ENCODE data around the gene ELF5. TPM values are rescaled to one million over a fixed set of nuclear protein-coding genes. Genes with fewer than 3 reads are reported as not detected.
A peak's percentile ranks its signal among the peaks of the same experiment; 100 is the strongest.

Gene ELF5
- total and polyA plus RNA-seq, 2 of the 13 experiments (the other 11 are each of a cell fraction or from before 2014, with no cell fraction given), result 0.51 to 2.6 TPM

DNA sequence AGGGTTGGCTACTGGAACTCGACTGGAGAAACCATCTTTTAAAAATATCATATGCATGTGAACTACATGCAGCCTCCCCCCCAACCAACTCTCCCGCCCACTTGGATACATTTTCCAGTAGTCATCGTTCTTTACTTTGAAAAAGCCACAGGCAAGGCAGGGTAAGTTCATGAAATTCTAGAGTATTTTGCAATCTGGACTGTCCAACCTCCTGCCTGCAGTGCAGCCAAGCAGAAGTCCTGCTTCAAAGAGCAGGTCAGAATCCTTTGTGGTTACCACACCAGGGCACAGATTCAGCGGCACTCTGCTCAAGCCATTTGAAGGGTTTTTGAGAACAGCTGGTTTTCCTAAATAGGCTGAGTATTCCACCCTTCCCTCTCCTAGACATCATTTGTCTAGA is 12.1 kb downstream of the ELF5 start (continued):
- TF ChIP-seq, protein P1, sequence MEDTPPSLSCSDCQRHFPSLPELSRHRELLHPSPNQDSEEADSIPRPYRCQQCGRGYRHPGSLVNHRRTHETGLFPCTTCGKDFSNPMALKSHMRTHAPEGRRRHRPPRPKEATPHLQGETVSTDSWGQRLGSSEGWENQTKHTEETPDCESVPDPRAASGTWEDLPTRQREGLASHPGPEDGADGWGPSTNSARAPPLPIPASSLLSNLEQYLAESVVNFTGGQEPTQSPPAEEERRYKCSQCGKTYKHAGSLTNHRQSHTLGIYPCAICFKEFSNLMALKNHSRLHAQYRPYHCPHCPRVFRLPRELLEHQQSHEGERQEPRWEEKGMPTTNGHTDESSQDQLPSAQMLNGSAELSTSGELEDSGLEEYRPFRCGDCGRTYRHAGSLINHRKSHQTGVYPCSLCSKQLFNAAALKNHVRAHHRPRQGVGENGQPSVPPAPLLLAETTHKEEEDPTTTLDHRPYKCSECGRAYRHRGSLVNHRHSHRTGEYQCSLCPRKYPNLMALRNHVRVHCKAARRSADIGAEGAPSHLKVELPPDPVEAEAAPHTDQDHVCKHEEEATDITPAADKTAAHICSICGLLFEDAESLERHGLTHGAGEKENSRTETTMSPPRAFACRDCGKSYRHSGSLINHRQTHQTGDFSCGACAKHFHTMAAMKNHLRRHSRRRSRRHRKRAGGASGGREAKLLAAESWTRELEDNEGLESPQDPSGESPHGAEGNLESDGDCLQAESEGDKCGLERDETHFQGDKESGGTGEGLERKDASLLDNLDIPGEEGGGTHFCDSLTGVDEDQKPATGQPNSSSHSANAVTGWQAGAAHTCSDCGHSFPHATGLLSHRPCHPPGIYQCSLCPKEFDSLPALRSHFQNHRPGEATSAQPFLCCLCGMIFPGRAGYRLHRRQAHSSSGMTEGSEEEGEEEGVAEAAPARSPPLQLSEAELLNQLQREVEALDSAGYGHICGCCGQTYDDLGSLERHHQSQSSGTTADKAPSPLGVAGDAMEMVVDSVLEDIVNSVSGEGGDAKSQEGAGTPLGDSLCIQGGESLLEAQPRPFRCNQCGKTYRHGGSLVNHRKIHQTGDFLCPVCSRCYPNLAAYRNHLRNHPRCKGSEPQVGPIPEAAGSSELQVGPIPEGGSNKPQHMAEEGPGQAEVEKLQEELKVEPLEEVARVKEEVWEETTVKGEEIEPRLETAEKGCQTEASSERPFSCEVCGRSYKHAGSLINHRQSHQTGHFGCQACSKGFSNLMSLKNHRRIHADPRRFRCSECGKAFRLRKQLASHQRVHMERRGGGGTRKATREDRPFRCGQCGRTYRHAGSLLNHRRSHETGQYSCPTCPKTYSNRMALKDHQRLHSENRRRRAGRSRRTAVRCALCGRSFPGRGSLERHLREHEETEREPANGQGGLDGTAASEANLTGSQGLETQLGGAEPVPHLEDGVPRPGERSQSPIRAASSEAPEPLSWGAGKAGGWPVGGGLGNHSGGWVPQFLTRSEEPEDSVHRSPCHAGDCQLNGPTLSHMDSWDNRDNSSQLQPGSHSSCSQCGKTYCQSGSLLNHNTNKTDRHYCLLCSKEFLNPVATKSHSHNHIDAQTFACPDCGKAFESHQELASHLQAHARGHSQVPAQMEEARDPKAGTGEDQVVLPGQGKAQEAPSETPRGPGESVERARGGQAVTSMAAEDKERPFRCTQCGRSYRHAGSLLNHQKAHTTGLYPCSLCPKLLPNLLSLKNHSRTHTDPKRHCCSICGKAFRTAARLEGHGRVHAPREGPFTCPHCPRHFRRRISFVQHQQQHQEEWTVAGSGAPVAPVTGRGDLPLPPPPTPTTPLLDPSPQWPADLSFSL (CRISPR knock-in tag; IDR thresholded peaks at IDR 0.05), result no peak
- no peak for TF ChIP-seq MED13 (CRISPR knock-in tag; IDR thresholded peaks at IDR 0.05)
- TF ChIP-seq, protein P2, sequence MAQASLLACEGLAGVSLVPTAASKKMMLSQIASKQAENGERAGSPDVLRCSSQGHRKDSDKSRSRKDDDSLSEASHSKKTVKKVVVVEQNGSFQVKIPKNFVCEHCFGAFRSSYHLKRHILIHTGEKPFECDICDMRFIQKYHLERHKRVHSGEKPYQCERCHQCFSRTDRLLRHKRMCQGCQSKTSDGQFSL (CRISPR knock-in tag; IDR thresholded peaks at IDR 0.05), result peak; percentile 72
- TF ChIP-seq, protein P3, sequence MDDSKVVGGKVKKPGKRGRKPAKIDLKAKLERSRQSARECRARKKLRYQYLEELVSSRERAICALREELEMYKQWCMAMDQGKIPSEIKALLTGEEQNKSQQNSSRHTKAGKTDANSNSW (CRISPR knock-in tag; IDR thresholded peaks at IDR 0.05; ENCODE audit: borderline replicate concordance), result no peak
- TF ChIP-seq STAT5B (CRISPR knock-in tag; IDR thresholded peaks at IDR 0.05), result no peak
- no peak for TF ChIP-seq SRSF4 (IDR thresholded peaks at IDR 0.05; ENCODE audit: low read depth, low read length, poor library complexity, severe bottlenecking)
- peak; percentile 70; the same call in 1 of the 2 replicates for TF ChIP-seq BCL6 (CRISPR knock-in tag; IDR thresholded peaks at IDR 0.05)
- TF ChIP-seq REL (CRISPR knock-in tag; conservative IDR thresholded peaks at IDR 0.05), result no peak
- TF ChIP-seq ZBTB1 (CRISPR knock-in tag; IDR thresholded peaks at IDR 0.05; ENCODE audit: borderline replicate concordance), result no peak
- peak; percentile 56; the same call in 1 of the 2 replicates for TF ChIP-seq KDM6A (CRISPR knock-in tag; IDR thresholded peaks at IDR 0.05; ENCODE audit: low read depth)
- peak; percentile 91 for TF ChIP-seq GFI1 (CRISPR knock-in tag; IDR thresholded peaks at IDR 0.05; ENCODE audit: borderline replicate concordance)
- TF ChIP-seq ZNF761 (CRISPR knock-in tag; conservative IDR thresholded peaks at IDR 0.05), result no peak
- no peak for TF ChIP-seq ZNF367 (CRISPR knock-in tag; IDR thresholded peaks at IDR 0.05; ENCODE audit: borderline replicate concordance)
- TF ChIP-seq, protein P4, sequence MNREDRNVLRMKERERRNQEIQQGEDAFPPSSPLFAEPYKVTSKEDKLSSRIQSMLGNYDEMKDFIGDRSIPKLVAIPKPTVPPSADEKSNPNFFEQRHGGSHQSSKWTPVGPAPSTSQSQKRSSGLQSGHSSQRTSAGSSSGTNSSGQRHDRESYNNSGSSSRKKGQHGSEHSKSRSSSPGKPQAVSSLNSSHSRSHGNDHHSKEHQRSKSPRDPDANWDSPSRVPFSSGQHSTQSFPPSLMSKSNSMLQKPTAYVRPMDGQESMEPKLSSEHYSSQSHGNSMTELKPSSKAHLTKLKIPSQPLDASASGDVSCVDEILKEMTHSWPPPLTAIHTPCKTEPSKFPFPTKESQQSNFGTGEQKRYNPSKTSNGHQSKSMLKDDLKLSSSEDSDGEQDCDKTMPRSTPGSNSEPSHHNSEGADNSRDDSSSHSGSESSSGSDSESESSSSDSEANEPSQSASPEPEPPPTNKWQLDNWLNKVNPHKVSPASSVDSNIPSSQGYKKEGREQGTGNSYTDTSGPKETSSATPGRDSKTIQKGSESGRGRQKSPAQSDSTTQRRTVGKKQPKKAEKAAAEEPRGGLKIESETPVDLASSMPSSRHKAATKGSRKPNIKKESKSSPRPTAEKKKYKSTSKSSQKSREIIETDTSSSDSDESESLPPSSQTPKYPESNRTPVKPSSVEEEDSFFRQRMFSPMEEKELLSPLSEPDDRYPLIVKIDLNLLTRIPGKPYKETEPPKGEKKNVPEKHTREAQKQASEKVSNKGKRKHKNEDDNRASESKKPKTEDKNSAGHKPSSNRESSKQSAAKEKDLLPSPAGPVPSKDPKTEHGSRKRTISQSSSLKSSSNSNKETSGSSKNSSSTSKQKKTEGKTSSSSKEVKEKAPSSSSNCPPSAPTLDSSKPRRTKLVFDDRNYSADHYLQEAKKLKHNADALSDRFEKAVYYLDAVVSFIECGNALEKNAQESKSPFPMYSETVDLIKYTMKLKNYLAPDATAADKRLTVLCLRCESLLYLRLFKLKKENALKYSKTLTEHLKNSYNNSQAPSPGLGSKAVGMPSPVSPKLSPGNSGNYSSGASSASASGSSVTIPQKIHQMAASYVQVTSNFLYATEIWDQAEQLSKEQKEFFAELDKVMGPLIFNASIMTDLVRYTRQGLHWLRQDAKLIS (CRISPR knock-in tag; IDR thresholded peaks at IDR 0.05), result no peak
- TF ChIP-seq, protein P5, sequence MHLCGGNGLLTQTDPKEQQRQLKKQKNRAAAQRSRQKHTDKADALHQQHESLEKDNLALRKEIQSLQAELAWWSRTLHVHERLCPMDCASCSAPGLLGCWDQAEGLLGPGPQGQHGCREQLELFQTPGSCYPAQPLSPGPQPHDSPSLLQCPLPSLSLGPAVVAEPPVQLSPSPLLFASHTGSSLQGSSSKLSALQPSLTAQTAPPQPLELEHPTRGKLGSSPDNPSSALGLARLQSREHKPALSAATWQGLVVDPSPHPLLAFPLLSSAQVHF (CRISPR knock-in tag; IDR thresholded peaks at IDR 0.05), result no peak
- TF ChIP-seq, protein P6, sequence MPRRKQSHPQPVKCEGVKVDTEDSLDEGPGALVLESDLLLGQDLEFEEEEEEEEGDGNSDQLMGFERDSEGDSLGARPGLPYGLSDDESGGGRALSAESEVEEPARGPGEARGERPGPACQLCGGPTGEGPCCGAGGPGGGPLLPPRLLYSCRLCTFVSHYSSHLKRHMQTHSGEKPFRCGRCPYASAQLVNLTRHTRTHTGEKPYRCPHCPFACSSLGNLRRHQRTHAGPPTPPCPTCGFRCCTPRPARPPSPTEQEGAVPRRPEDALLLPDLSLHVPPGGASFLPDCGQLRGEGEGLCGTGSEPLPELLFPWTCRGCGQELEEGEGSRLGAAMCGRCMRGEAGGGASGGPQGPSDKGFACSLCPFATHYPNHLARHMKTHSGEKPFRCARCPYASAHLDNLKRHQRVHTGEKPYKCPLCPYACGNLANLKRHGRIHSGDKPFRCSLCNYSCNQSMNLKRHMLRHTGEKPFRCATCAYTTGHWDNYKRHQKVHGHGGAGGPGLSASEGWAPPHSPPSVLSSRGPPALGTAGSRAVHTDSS (CRISPR knock-in tag; conservative IDR thresholded peaks at IDR 0.05), result no peak
- TF ChIP-seq ZKSCAN8 (CRISPR knock-in tag; IDR thresholded peaks at IDR 0.05; ENCODE audit: borderline replicate concordance), result no peak

All from HepG2 (cell line).